ENCODE results near the gene MVD. TPM values are rescaled to one million over a fixed set of nuclear protein-coding genes. Genes with fewer than 3 reads are reported as not detected.
A peak's percentile ranks its signal among the peaks of the same experiment; 100 is the strongest.

MVD gene
- total and polyA plus RNA-seq, 2 of the 13 experiments (the other 11 are each of a cell fraction or from before 2014, with no cell fraction given), result 28.1 to 187 TPM

- TF ChIP-seq ZNF790 (CRISPR knock-in tag; IDR thresholded peaks at IDR 0.05; ENCODE audit: borderline replicate concordance) (no peak), ZMYM4 (CRISPR knock-in tag; IDR thresholded peaks at IDR 0.05) (peak; percentile 78), TBX2 (CRISPR knock-in tag; IDR thresholded peaks at IDR 0.05; ENCODE audit: borderline replicate concordance) (peak; percentile 39; the same call in 1 of the 2 replicates), ZNF747 (CRISPR knock-in tag; IDR thresholded peaks at IDR 0.05; ENCODE audit: borderline replicate concordance) (no peak), ZNF720 (CRISPR knock-in tag; IDR thresholded peaks at IDR 0.05) (no peak), POLR2G (IDR thresholded peaks at IDR 0.05; ENCODE audit: low read depth, low read length) (peak; percentile 77), SCMH1 (CRISPR knock-in tag; IDR thresholded peaks at IDR 0.05; ENCODE audit: borderline replicate concordance) (no peak), ZNF615 (CRISPR knock-in tag; IDR thresholded peaks at IDR 0.05; ENCODE audit: borderline replicate concordance) (no peak), ARHGAP35 (CRISPR knock-in tag; IDR thresholded peaks at IDR 0.05; ENCODE audit: borderline replicate concordance) (peak; percentile 69; the same call in 1 of the 2 replicates), ZZZ3 (CRISPR knock-in tag; IDR thresholded peaks at IDR 0.05; ENCODE audit: borderline replicate concordance) (peak; percentile 83), GPN1 (CRISPR knock-in tag; IDR thresholded peaks at IDR 0.05; ENCODE audit: borderline replicate concordance) (no peak), SKI (IDR thresholded peaks at IDR 0.05; ENCODE audit: partially characterized antibody) (peak; percentile 91), ZNF335 (CRISPR knock-in tag; IDR thresholded peaks at IDR 0.05) (no peak), NR1H2 (CRISPR knock-in tag; IDR thresholded peaks at IDR 0.05; ENCODE audit: borderline replicate concordance, low read depth) (no peak), TBP (CRISPR knock-in tag; IDR thresholded peaks at IDR 0.05) (peak; percentile 96; the same call in 1 of the 2 replicates)
- TF ChIP-seq, protein P1, sequence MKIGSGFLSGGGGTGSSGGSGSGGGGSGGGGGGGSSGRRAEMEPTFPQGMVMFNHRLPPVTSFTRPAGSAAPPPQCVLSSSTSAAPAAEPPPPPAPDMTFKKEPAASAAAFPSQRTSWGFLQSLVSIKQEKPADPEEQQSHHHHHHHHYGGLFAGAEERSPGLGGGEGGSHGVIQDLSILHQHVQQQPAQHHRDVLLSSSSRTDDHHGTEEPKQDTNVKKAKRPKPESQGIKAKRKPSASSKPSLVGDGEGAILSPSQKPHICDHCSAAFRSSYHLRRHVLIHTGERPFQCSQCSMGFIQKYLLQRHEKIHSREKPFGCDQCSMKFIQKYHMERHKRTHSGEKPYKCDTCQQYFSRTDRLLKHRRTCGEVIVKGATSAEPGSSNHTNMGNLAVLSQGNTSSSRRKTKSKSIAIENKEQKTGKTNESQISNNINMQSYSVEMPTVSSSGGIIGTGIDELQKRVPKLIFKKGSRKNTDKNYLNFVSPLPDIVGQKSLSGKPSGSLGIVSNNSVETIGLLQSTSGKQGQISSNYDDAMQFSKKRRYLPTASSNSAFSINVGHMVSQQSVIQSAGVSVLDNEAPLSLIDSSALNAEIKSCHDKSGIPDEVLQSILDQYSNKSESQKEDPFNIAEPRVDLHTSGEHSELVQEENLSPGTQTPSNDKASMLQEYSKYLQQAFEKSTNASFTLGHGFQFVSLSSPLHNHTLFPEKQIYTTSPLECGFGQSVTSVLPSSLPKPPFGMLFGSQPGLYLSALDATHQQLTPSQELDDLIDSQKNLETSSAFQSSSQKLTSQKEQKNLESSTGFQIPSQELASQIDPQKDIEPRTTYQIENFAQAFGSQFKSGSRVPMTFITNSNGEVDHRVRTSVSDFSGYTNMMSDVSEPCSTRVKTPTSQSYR (CRISPR knock-in tag; IDR thresholded peaks at IDR 0.05; ENCODE audit: borderline replicate concordance), result peak; percentile 57; the same call in 1 of the 2 replicates
- TF ChIP-seq, protein P2, sequence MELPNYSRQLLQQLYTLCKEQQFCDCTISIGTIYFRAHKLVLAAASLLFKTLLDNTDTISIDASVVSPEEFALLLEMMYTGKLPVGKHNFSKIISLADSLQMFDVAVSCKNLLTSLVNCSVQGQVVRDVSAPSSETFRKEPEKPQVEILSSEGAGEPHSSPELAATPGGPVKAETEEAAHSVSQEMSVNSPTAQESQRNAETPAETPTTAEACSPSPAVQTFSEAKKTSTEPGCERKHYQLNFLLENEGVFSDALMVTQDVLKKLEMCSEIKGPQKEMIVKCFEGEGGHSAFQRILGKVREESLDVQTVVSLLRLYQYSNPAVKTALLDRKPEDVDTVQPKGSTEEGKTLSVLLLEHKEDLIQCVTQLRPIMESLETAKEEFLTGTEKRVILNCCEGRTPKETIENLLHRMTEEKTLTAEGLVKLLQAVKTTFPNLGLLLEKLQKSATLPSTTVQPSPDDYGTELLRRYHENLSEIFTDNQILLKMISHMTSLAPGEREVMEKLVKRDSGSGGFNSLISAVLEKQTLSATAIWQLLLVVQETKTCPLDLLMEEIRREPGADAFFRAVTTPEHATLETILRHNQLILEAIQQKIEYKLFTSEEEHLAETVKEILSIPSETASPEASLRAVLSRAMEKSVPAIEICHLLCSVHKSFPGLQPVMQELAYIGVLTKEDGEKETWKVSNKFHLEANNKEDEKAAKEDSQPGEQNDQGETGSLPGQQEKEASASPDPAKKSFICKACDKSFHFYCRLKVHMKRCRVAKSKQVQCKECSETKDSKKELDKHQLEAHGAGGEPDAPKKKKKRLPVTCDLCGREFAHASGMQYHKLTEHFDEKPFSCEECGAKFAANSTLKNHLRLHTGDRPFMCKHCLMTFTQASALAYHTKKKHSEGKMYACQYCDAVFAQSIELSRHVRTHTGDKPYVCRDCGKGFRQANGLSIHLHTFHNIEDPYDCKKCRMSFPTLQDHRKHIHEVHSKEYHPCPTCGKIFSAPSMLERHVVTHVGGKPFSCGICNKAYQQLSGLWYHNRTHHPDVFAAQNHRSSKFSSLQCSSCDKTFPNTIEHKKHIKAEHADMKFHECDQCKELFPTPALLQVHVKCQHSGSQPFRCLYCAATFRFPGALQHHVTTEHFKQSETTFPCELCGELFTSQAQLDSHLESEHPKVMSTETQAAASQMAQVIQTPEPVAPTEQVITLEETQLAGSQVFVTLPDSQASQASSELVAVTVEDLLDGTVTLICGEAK (IDR thresholded peaks at IDR 0.05), result no peak
- TF ChIP-seq, protein P2 (CRISPR knock-in tag; IDR thresholded peaks at IDR 0.05), result peak; percentile 79
Measured at GRCh38 chr16:88706229-88706964, 43.5 kb upstream of the MVD start, which contains the start of the genes CTU2 and RNF166 (continued).

Measured in HepG2 (cell line).